ENCODE data around the gene CCDC33. TPM values are rescaled to one million over a fixed set of nuclear protein-coding genes. Genes with fewer than 3 reads are reported as not detected.

Gene CCDC33
- total RNA-seq, 1 donor from 2014 or later = 0.41 TPM

DNA sequence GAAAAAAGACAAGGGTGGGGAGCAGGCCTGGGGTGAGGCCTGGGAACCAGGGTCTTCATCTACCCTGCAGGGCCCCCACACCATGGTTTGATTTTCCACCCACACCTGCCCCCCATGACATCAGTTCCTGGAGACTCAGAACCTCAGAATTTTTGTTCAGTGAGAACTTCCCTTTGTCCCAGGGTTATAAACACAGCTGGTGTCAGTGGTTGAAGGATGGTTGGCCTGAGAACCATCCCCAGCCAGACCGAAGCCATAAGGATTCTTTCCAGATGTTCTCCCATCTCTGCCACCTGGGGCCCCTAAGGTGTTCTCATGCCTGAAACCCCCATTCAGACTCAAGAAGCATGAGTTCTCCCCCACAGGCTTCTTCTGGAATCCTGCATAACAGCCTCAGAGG, 16.6 kb downstream of the CCDC33 start:
- H3K36me3 Mint-ChIP-seq (ENCODE audit: low read depth, unreplicated experiment) = no peaks in the 10 kb centered on the region
- Histone ChIP-seq H3K9me3 (ENCODE audit: insufficient read depth, low read depth, low read length) (no peaks in the 10 kb centered on the region), H3K79me2 (ENCODE audit: insufficient read depth, low read length) (no peaks in the 10 kb centered on the region), H3K27me3 (ENCODE audit: insufficient read depth, low read length) (peaks cover 2% of the 10 kb centered on the region), H3K4me1 (ENCODE audit: insufficient read depth, low read length) (peaks cover 14% of the 10 kb centered on the region), H4K20me1 (ENCODE audit: insufficient read depth, low read length) (no peaks in the 10 kb centered on the region), H2AFZ (ENCODE audit: low read depth, low read length) (no peak overlapping the region), H3K27ac (ENCODE audit: low read depth, low read length) (peak overlapping the region; percentile 60), H3K4me3 (ENCODE audit: insufficient read depth, low read depth, low read length) (no peak overlapping the region), H3K36me3 (ENCODE audit: insufficient read depth, low read length) (no peaks in the 10 kb centered on the region), H3K4me2 (ENCODE audit: low read length) (peak overlapping the region; percentile 51), H3K9ac (ENCODE audit: low read length) (peak overlapping the region; percentile 55)
- TF ChIP-seq, protein P1, sequence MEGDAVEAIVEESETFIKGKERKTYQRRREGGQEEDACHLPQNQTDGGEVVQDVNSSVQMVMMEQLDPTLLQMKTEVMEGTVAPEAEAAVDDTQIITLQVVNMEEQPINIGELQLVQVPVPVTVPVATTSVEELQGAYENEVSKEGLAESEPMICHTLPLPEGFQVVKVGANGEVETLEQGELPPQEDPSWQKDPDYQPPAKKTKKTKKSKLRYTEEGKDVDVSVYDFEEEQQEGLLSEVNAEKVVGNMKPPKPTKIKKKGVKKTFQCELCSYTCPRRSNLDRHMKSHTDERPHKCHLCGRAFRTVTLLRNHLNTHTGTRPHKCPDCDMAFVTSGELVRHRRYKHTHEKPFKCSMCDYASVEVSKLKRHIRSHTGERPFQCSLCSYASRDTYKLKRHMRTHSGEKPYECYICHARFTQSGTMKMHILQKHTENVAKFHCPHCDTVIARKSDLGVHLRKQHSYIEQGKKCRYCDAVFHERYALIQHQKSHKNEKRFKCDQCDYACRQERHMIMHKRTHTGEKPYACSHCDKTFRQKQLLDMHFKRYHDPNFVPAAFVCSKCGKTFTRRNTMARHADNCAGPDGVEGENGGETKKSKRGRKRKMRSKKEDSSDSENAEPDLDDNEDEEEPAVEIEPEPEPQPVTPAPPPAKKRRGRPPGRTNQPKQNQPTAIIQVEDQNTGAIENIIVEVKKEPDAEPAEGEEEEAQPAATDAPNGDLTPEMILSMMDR (IDR thresholded peaks at IDR 0.05; ENCODE audit: insufficient read depth, low read depth, low read length) = no peak
- TF ChIP-seq EZH2 (IDR thresholded peaks at IDR 0.05; ENCODE audit: insufficient read depth, low read length) = no peak
- no peak overlapping the region for H3K4me3 Mint-ChIP-seq (ENCODE audit: unreplicated experiment)
- no peak for DNase-seq (ENCODE audit: low read depth)
- no peaks in the 10 kb centered on the region for H3K9me3 Mint-ChIP-seq (ENCODE audit: unreplicated experiment)
- H3K27ac Mint-ChIP-seq (ENCODE audit: unreplicated experiment) = peak overlapping the region; percentile 41
- H3K27me3 Mint-ChIP-seq (ENCODE audit: low read depth, unreplicated experiment) = peaks cover 50% of the 10 kb centered on the region
- peaks cover 9% of the 10 kb centered on the region for H3K4me1 Mint-ChIP-seq (ENCODE audit: low read depth, unreplicated experiment)
- FAIRE-seq = no peak

DNA sequence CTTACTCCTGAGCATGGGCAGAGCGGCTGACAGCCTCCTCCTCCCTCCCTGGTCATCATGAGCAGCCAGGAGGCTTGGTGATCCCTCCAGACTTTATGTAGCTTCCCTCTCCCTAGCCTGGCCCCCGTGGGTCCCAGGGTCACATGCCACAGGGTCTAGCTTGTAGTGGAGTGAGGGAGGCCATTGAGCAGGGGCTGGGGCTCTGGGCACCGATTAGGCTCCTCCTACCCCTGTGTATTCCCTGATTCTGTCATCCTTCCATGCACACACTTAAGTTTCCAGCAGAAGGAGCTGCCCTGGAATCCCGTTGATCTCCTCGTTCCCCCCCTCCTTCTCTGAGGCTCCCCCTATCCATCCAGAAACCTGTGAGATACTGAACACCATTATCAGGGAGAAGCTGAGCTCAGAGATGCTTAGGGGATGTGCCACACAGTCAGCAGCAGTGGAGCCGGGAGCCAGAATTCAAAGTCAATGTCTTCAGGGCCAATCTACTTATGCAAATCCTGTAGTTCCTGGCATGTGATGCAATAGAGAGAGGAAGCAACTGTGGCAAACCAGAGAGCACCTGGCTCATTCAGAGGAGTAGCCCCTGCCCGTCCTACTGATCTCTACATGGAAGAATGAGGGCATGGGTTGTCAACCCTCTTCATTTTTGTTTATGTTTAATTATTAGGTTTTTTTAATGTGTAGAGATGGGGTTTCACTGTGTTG, 17.2 kb downstream of the CCDC33 start:
- no peak for TF ChIP-seq EZH2 (IDR thresholded peaks at IDR 0.05; ENCODE audit: insufficient read depth, low read length)
- Histone ChIP-seq H3K79me2 (ENCODE audit: insufficient read depth, low read length) (no peaks in the 10 kb centered on the region), H3K4me3 (ENCODE audit: insufficient read depth, low read depth, low read length) (no peak overlapping the region), H4K20me1 (ENCODE audit: insufficient read depth, low read length) (no peaks in the 10 kb centered on the region), H3K4me1 (ENCODE audit: insufficient read depth, low read length) (peaks cover 14% of the 10 kb centered on the region), H3K9ac (ENCODE audit: low read length) (peak overlapping the region; percentile 55), H3K27me3 (ENCODE audit: insufficient read depth, low read length) (peaks cover 2% of the 10 kb centered on the region), H3K9me3 (ENCODE audit: insufficient read depth, low read depth, low read length) (no peaks in the 10 kb centered on the region), H3K4me2 (ENCODE audit: low read length) (peak overlapping the region; percentile 51), H3K27ac (ENCODE audit: low read depth, low read length) (peak overlapping the region; percentile 60), H2AFZ (ENCODE audit: low read depth, low read length) (peak overlapping the region; percentile 26), H3K36me3 (ENCODE audit: insufficient read depth, low read length) (no peaks in the 10 kb centered on the region)
- Mint-ChIP-seq H3K27me3 (ENCODE audit: low read depth, unreplicated experiment) (peaks cover 55% of the 10 kb centered on the region), H3K4me3 (ENCODE audit: unreplicated experiment) (no peak overlapping the region), H3K27ac (ENCODE audit: unreplicated experiment) (no peak overlapping the region), H3K4me1 (ENCODE audit: low read depth, unreplicated experiment) (peaks cover 11% of the 10 kb centered on the region), H3K36me3 (ENCODE audit: low read depth, unreplicated experiment) (no peaks in the 10 kb centered on the region), H3K9me3 (ENCODE audit: unreplicated experiment) (no peaks in the 10 kb centered on the region)
- FAIRE-seq (no peak), DNase-seq (ENCODE audit: low read depth) (no peak)

DNA sequence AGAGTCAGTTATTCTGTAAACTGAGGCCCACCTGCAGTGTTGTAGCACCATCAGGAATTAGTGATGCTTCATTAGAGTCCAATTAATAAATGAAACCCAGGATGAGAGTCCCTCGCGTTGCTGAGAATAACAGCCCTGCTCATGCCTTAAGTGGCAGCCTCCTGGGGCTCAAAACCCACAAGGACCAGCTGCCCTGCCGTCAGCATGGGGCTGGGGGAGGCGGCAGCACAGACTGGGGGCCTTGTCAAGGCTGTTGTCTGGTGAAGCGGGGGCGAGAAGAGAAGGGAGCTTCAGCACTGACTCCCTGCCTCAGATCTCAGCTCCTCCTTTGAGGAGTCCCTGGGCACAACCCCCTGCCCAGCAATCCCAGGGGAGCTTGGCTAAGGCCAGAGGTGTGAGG, 21.0 kb downstream of the CCDC33 start:
- Mint-ChIP-seq H3K27ac (ENCODE audit: unreplicated experiment) (no peak overlapping the region), H3K27me3 (ENCODE audit: low read depth, unreplicated experiment) (peaks cover 65% of the 10 kb centered on the region), H3K9me3 (ENCODE audit: unreplicated experiment) (no peaks in the 10 kb centered on the region), H3K36me3 (ENCODE audit: low read depth, unreplicated experiment) (no peaks in the 10 kb centered on the region), H3K4me1 (ENCODE audit: low read depth, unreplicated experiment) (peaks cover 8% of the 10 kb centered on the region), H3K4me3 (ENCODE audit: unreplicated experiment) (no peak overlapping the region)
- Histone ChIP-seq H3K27me3 (ENCODE audit: insufficient read depth, low read length) (peaks cover 16% of the 10 kb centered on the region), H4K20me1 (ENCODE audit: insufficient read depth, low read length) (no peaks in the 10 kb centered on the region), H3K27ac (ENCODE audit: low read depth, low read length) (no peak overlapping the region), H3K36me3 (ENCODE audit: insufficient read depth, low read length) (no peaks in the 10 kb centered on the region), H2AFZ (ENCODE audit: low read depth, low read length) (no peak overlapping the region), H3K4me1 (ENCODE audit: insufficient read depth, low read length) (peaks cover 19% of the 10 kb centered on the region), H3K9ac (ENCODE audit: low read length) (no peak overlapping the region), H3K79me2 (ENCODE audit: insufficient read depth, low read length) (no peaks in the 10 kb centered on the region), H3K4me3 (ENCODE audit: insufficient read depth, low read depth, low read length) (no peak overlapping the region), H3K9me3 (ENCODE audit: insufficient read depth, low read depth, low read length) (no peaks in the 10 kb centered on the region), H3K4me2 (ENCODE audit: low read length) (no peak overlapping the region)
- DNase-seq (ENCODE audit: low read depth) (no peak), FAIRE-seq (no peak)
- TF ChIP-seq EZH2 (IDR thresholded peaks at IDR 0.05; ENCODE audit: insufficient read depth, low read length) = no peak
- TF ChIP-seq, protein P1 (IDR thresholded peaks at IDR 0.05; ENCODE audit: insufficient read depth, low read depth, low read length) = no peak
